Left renal pelvis (tissue), 4 donors: ENCODE data around the gene HAT1. TPM values are rescaled to one million over a fixed set of nuclear protein-coding genes. Genes with fewer than 3 reads are reported as not detected.

ENCODE experiments used
- DNase-seq, 4 donors: peaks; one replicate each; pipeline ENCODE4 v3.0.0-alpha.2; 2013; ENCODE audit warnings: low read depth in 4 of 4, low spot score in 3 of 4
- polyA plus RNA-seq, 4 donors: library from polyadenylated mRNA; unstranded; fragments of 120-200 nt; gene quantifications; one replicate each; pipeline ENCODE4 v1.2.1, GENCODE V29; 2013; ENCODE audit not compliant: insufficient read length in 4 of 4

HAT1 gene
- polyA plus RNA-seq, 4 donors, result 52.5 to 81.9 (median 66.6) TPM

GRCh38 chr2:171910494-171910893 is 11.8 kb upstream of the HAT1 start:
- DNase-seq, result no peak

GRCh38 chr2:171913517-171913916 is 8.7 kb upstream of the HAT1 start:
- DNase-seq, result no peak

- DNase-seq, result no peak
Measured at GRCh38 chr2:171919453-171919852, 2.8 kb upstream of the HAT1 start.

GRCh38 chr2:171921970-171922229 is 361 bp upstream of the HAT1 start:
- DNase-seq, result peak in 1 of 4 donors; percentile 5

GRCh38 chr2:171923206-171923605 is 945 bp downstream of the HAT1 start:
- no peak for DNase-seq

- DNase-seq, result no peak
Measured at GRCh38 chr2:171924170-171924942, 2.1 kb downstream of the HAT1 start.

- no peak for DNase-seq
Measured at GRCh38 chr2:171930385-171930784, 8.1 kb downstream of the HAT1 start.

- DNase-seq, result no peak
Measured at GRCh38 chr2:171939058-171939742, 16.9 kb downstream of the HAT1 start.

- no peak for DNase-seq
Measured at GRCh38 chr2:171939743-171940071, 17.4 kb downstream of the HAT1 start.

- no peak for DNase-seq
Measured at GRCh38 chr2:171941316-171941699, 19.0 kb downstream of the HAT1 start.

- no peak for DNase-seq
Measured at GRCh38 chr2:171943869-171944268, 21.6 kb downstream of the HAT1 start.

GRCh38 chr2:171952276-171952675 is 30.0 kb downstream of the HAT1 start:
- DNase-seq, result no peak

GRCh38 chr2:171952748-171953147 is 30.5 kb downstream of the HAT1 start:
- no peak for DNase-seq

- DNase-seq, result no peak
Measured at GRCh38 chr2:171956135-171956825, 34.0 kb downstream of the HAT1 start.

- no peak for DNase-seq
Measured at GRCh38 chr2:171957061-171957460, 34.8 kb downstream of the HAT1 start.

- no peak for DNase-seq
Measured at GRCh38 chr2:171958475-171958874, 36.2 kb downstream of the HAT1 start.

GRCh38 chr2:171959998-171960397 is 37.7 kb downstream of the HAT1 start:
- DNase-seq, result no peak

- no peak for DNase-seq
Measured at GRCh38 chr2:171960570-171960969, 38.3 kb downstream of the HAT1 start.

GRCh38 chr2:171963198-171963597 is 40.9 kb downstream of the HAT1 start:
- no peak for DNase-seq

- no peak for DNase-seq
Measured at GRCh38 chr2:171964308-171964707, 42.0 kb downstream of the HAT1 start.

- DNase-seq, result no peak
Measured at GRCh38 chr2:171965238-171965637, 43.0 kb downstream of the HAT1 start.

GRCh38 chr2:171965661-171966060 is 43.4 kb downstream of the HAT1 start:
- DNase-seq, result no peak
